Prostate gland (tissue), 2 donors: ENCODE data around the gene MSH5. TPM values are rescaled to one million over a fixed set of nuclear protein-coding genes. Genes with fewer than 3 reads are reported as not detected.

Source experiments
- DNase-seq: peaks from one replicate; pipeline ENCODE4 v3.0.0-alpha.2; 2019; ENCODE audit warnings: low spot score
- H3K27ac ChIP-seq, 2 donors: fragments of 200-600 bp; sonication (generic); 2 replicates each; pipeline ENCODE4 v1.5.1; 2017 to 2019
- H3K27me3 ChIP-seq: fragments of 200-600 bp; sonication (generic); replicated peaks from 2 replicates; pipeline ENCODE4 v1.5.1; 2019; ENCODE audit not compliant: insufficient read depth
- H3K36me3 ChIP-seq, 2 donors: fragments of 200-600 bp; sonication (generic); 1 replicate in 1 of 2; 2 replicates in 1 of 2; pipeline versions ENCODE4 v1.5.1 to v1.8.1; 2017 to 2019
- H3K4me1 ChIP-seq: fragments of 200-600 bp; sonication (generic); replicated peaks from 2 replicates; pipeline ENCODE4 v1.5.1; 2019
- H3K4me3 ChIP-seq, 2 donors: fragments of 200-600 bp; sonication (generic); 2 replicates each; pipeline ENCODE4 v1.5.1; 2017 to 2019
- H3K9me3 ChIP-seq: fragments of 200-600 bp; sonication (generic); 2 replicates; pipeline ENCODE4 v1.5.1; 2017
- CTCF ChIP-seq, 4 experiments: fragments of 200-600 bp in 2 of 4; fragments of 450-650 bp in 2 of 4; sonication (generic) in 2 of 4; IDR thresholded peaks; 1 replicate in 3 of 4; 2 replicates in 1 of 4; pipeline ENCODE4 v1.5.1; 2016 to 2019; ENCODE audit warnings: antibody characterized with exemption in 4 of 4, mild to moderate bottlenecking in 2 of 4, moderate library complexity in 2 of 4
- POLR2A ChIP-seq: fragments of 450-650 bp; IDR thresholded peaks from one replicate; pipeline ENCODE4 v1.6.1; 2016; ENCODE audit warnings: antibody characterized with exemption, mild to moderate bottlenecking
- POLR2AphosphoS5 ChIP-seq: sonication (generic); formaldehyde crosslinking; IDR thresholded peaks from one replicate; pipeline ENCODE4 v1.6.1; 2017; ENCODE audit warnings: antibody characterized with exemption
- WGBS: methylation state at CpG from one replicate; pipeline ENCODE4 v1.1.5; 2018; 5-methylcytosine and 5-hydroxymethylcytosine counted together
- intact Hi-C: fragments of 100-400 bp; cut with DNase I; formaldehyde crosslinking; loops from one replicate; pipeline ENCODE4 v1.14.2; 2022
- total RNA-seq, 2 donors: library from RNA; depleted of rRNA; stranded (reverse); fragments of >200 nt; gene quantifications; one replicate each; pipeline ENCODE4 v1.1.0, GENCODE V29; 2016

Gene MSH5
- total RNA-seq, 2 donors from 2014 or later, result 10.5 to 72.4 TPM

GRCh38 chr6:31721351-31722020 lies 18.3 kb upstream of the MSH5 start, which contains the start of gene LY6G6C:
TSS of gene LY6G6C (minus strand) at chr6:31721746. CDS start at chr6:31721679, 67 bp downstream.
- H3K36me3 ChIP-seq, result no peaks in the 10 kb centered on the region
- H3K27me3 ChIP-seq, result no peaks in the 10 kb centered on the region
- DNase-seq, result no peak
- H3K4me3 ChIP-seq, result no peak within 1 kb of the TSS
- 93% methylated on average over 4 of the region's 4 CpGs for WGBS
- TF ChIP-seq POLR2AphosphoS5, result no peak
- no peak for TF ChIP-seq POLR2A
- TF ChIP-seq CTCF (IDR thresholded peaks at IDR 0.05), result no peak
- no peaks in the 10 kb centered on the region for H3K9me3 ChIP-seq
- intact Hi-C loops, result no loop called here
- H3K4me1 ChIP-seq, result peaks cover 7% of the 10 kb centered on the region
- H3K27ac ChIP-seq, result no peak within 1 kb of the TSS

GRCh38 chr6:31722173-31722572 lies 17.6 kb upstream of the MSH5 start:
- TF ChIP-seq POLR2A (no peak), CTCF (IDR thresholded peaks at IDR 0.05) (no peak), POLR2AphosphoS5 (no peak)
- H3K27ac ChIP-seq, result no peak overlapping the region
- no peak overlapping the region for H3K4me3 ChIP-seq
- no peaks in the 10 kb centered on the region for H3K9me3 ChIP-seq
- intact Hi-C loops, result no loop called here
- WGBS, result 93% methylated on average over 3 of the region's 3 CpGs
- no peaks in the 10 kb centered on the region for H3K36me3 ChIP-seq
- DNase-seq, result no peak
- no peaks in the 10 kb centered on the region for H3K27me3 ChIP-seq
- peaks cover 7% of the 10 kb centered on the region for H3K4me1 ChIP-seq

- WGBS, result 83% methylated on average over 46 of the region's 46 CpGs
- TF ChIP-seq POLR2AphosphoS5 (no peak), POLR2A (no peak), CTCF (IDR thresholded peaks at IDR 0.05) (no peak)
- intact Hi-C loops, result no loop called here
- Histone ChIP-seq H3K9me3 (no peaks in the 10 kb centered on the region), H3K4me3 (no peak within 1 kb of the TSS), H3K27me3 (no peaks in the 10 kb centered on the region), H3K36me3 (no peaks in the 10 kb centered on the region), H3K27ac (no peak within 1 kb of the TSS), H3K4me1 (peaks cover 4% of the 10 kb centered on the region)
- no peak for DNase-seq
These were observed 16.4 kb upstream of the MSH5 start, which contains the start of gene MPIG6B for GRCh38 chr6:31723245-31723979. TSS of gene MPIG6B (plus strand) at chr6:31723373. CDS start at chr6:31723384, 11 bp downstream.

- no peaks in the 10 kb centered on the region for H3K27me3 ChIP-seq
- WGBS, result 87% methylated on average over 25 of the region's 25 CpGs
- intact Hi-C loops, result no loop called here
- H3K4me1 ChIP-seq, result peaks cover 4% of the 10 kb centered on the region
- no peaks in the 10 kb centered on the region for H3K9me3 ChIP-seq
- no peak for DNase-seq
- no peak overlapping the region for H3K4me3 ChIP-seq
- TF ChIP-seq POLR2A (no peak), POLR2AphosphoS5 (no peak), CTCF (IDR thresholded peaks at IDR 0.05) (no peak)
- no peaks in the 10 kb centered on the region for H3K36me3 ChIP-seq
- H3K27ac ChIP-seq, result no peak overlapping the region
These were observed 15.7 kb upstream of the MSH5 start for GRCh38 chr6:31723980-31724691.
